ENCODE measurements around the gene R3HDM2. TPM values are rescaled to one million over a fixed set of nuclear protein-coding genes. Genes with fewer than 3 reads are reported as not detected.
A peak's percentile ranks its signal among the peaks of the same experiment; 100 is the strongest.

The R3HDM2 gene
- total and polyA plus RNA-seq, 2 of the 13 experiments (the other 11 are each of a cell fraction or from before 2014, with no cell fraction given), result 11.1 to 23.5 TPM

GRCh38 chr12:57205931-57206330, 224.9 kb downstream of the R3HDM2 start:
- Histone ChIP-seq H3K9ac (ENCODE audit: insufficient read depth, low read depth, low read length) (no peak overlapping the region), H3K9me3 (ENCODE audit: low read length) (no peaks in the 10 kb centered on the region), H3K27ac (ENCODE audit: extremely low read length, insufficient read depth, low read length) (no peak overlapping the region), H4K20me1 (ENCODE audit: insufficient read depth, low read length) (no peaks in the 10 kb centered on the region), H3K4me1 (ENCODE audit: insufficient read depth, low read length) (no peaks in the 10 kb centered on the region), H3K4me3 (replicated peaks in 1 of 3; ENCODE audit: insufficient read depth in 1 of 3, low read depth in 2 of 3, low read length in 3 of 3) (no peak overlapping the region), H3K79me2 (ENCODE audit: insufficient read depth, low read length) (no peaks in the 10 kb centered on the region), H3K4me2 (ENCODE audit: low read depth, low read length) (no peak overlapping the region), H3K36me3 (replicated peaks in 1 of 2; ENCODE audit: control insufficient read depth in 1 of 2, insufficient read depth in 2 of 2, low read length in 2 of 2) (peaks cover 54 to 87% of the 10 kb centered on the region in 2 experiments), H3K27me3 (ENCODE audit: control insufficient read depth in 1 of 2, insufficient read depth in 2 of 2, low read length in 2 of 2) (no peaks in the 10 kb centered on the region), H2AFZ (ENCODE audit: low read length) (no peak overlapping the region)
- DNase-seq (ENCODE audit: low spot score) (no peak), ATAC-seq (no peak), FAIRE-seq (no peak)
- BruUV-seq (replicated peaks), result no TSS peak
- WGBS (ENCODE audit: low lambda C conversion rate), result 97% methylated on average over 7 of the region's 7 CpGs
- ChIA-PET CTCF (ENCODE audit: low intra/inter-chr PET ratio, low total read pairs) (no interaction called here), POLR2A (no interaction called here)
- 0 out of 2 replicates have a peak, but pooled peaks have one; percentile 27 for TF ChIP-seq POLR2AphosphoS5 (IDR thresholded peaks at IDR 0.05; ENCODE audit: low read depth, low read length)
- 0 out of 2 replicates have a peak, but pooled peaks have one; percentile 64 for TF ChIP-seq POLR2AphosphoS2 (IDR thresholded peaks at IDR 0.05; ENCODE audit: low read depth, low read length)
- TF ChIP-seq ZNF367 (CRISPR knock-in tag; IDR thresholded peaks at IDR 0.05; ENCODE audit: borderline replicate concordance), result no peak
- TF ChIP-seq MNT (IDR thresholded peaks at IDR 0.05), result peak; percentile 82
- TF ChIP-seq ZNF775 (CRISPR knock-in tag; IDR thresholded peaks at IDR 0.05; ENCODE audit: borderline replicate concordance), result no peak
- in situ Hi-C loops (cut with HindIII; ENCODE audit: extremely low pct_ligation_motif_present, low pct_unique_long_range_greater_than_20kb), result no loop called here
- intact Hi-C loops (cut with micrococcal nuclease; ENCODE audit: unreplicated experiment), result no loop called here

GRCh38 chr12:57205186-57205585, 225.7 kb downstream of the R3HDM2 start:
- CTCF ChIA-PET (ENCODE audit: low intra/inter-chr PET ratio, low total read pairs), result no interaction called here
- ATAC-seq (no peak), DNase-seq (ENCODE audit: low spot score) (no peak), FAIRE-seq (no peak)
- Histone ChIP-seq H3K27me3 (ENCODE audit: control insufficient read depth in 1 of 2, insufficient read depth in 2 of 2, low read length in 2 of 2) (no peaks in the 10 kb centered on the region), H3K4me2 (ENCODE audit: low read depth, low read length) (no peak overlapping the region), H3K9ac (ENCODE audit: insufficient read depth, low read depth, low read length) (no peak overlapping the region), H4K20me1 (ENCODE audit: insufficient read depth, low read length) (no peaks in the 10 kb centered on the region), H3K4me3 (replicated peaks in 1 of 3; ENCODE audit: insufficient read depth in 1 of 3, low read depth in 2 of 3, low read length in 3 of 3) (no peak overlapping the region), H3K4me1 (ENCODE audit: insufficient read depth, low read length) (no peaks in the 10 kb centered on the region), H3K27ac (ENCODE audit: extremely low read length, insufficient read depth, low read length) (no peak overlapping the region), H3K79me2 (ENCODE audit: insufficient read depth, low read length) (no peaks in the 10 kb centered on the region), H3K9me3 (ENCODE audit: low read length) (no peaks in the 10 kb centered on the region), H2AFZ (ENCODE audit: low read length) (no peak overlapping the region), H3K36me3 (replicated peaks in 1 of 2; ENCODE audit: control insufficient read depth in 1 of 2, insufficient read depth in 2 of 2, low read length in 2 of 2) (peaks cover 53 to 86% of the 10 kb centered on the region in 2 experiments)
- in situ Hi-C loops (cut with HindIII; ENCODE audit: extremely low pct_ligation_motif_present, low pct_unique_long_range_greater_than_20kb) (no loop called here), intact Hi-C loops (cut with micrococcal nuclease; ENCODE audit: unreplicated experiment) (no loop called here)
- no peak for TF ChIP-seq MBD4 (IDR thresholded peaks at IDR 0.05; ENCODE audit: borderline replicate concordance, low read length)
- TF ChIP-seq RBFOX2 (IDR thresholded peaks at IDR 0.05; ENCODE audit: low read depth, low read length), result 0 out of 2 replicates have a peak, but pooled peaks have one; percentile 16
- BruUV-seq (replicated peaks), result TSS peak; percentile 35
- 96% methylated on average over 13 of the region's 26 CpGs for WGBS (ENCODE audit: low lambda C conversion rate)
- POLR2A ChIA-PET, result no interaction called here
